OCI-LY7 (cell line): Measurements from ENCODE around the gene MEIOB.

Experiments used
- EZH2phosphoT487 ChIP-seq: fragments of 200-600 bp; sonication (generic); IDR thresholded peaks from 2 replicates; pipeline ENCODE4 v1.6.1; 2018; ENCODE audit warnings: low read depth, borderline replicate concordance, mild to moderate bottlenecking, mixed run types, antibody characterized with exemption, low read length, moderate library complexity, mixed read lengths
- TF ChIP-seq, protein P1 (sequence below): fragments of 200-600 bp; sonication (generic); conservative IDR thresholded peaks from 2 replicates; pipeline ENCODE4 v1.5.1; 2014; ENCODE audit warnings: mild to moderate bottlenecking, antibody characterized with exemption, low read length, moderate library complexity, mixed read lengths

DNA sequence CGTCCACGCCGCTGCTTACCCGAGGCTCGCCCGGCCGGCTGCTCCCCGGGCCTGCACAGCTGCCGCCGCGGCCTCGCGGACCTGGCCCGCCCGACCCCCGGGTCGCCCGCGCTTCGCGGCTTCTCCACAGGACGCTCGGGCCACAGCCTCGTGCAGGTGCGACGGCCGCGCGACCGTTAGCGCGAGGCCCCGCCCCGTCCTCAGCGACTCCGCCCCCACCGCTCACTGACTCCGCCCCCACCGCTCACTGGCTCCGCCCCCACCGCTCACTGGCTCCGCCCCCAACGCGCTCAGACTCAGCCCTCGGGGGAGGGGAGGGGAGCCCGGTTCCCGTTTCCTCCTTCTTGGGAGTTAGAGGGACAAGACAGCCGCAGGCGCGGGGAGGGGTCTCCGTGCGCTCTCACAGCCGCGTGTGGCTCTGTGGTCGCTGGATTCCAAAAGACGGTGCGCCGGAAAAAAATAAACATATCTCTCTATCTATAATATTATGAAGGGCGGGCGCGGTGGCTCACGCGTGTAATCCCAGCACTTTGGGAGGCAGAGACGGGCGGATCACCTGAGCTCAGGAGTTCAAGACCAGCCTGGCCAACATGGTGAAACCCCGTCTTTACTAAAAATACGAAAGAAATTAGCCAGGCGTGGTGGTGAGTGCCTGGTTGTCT lies at the start of gene MEIOB:
- TF ChIP-seq, protein P1, sequence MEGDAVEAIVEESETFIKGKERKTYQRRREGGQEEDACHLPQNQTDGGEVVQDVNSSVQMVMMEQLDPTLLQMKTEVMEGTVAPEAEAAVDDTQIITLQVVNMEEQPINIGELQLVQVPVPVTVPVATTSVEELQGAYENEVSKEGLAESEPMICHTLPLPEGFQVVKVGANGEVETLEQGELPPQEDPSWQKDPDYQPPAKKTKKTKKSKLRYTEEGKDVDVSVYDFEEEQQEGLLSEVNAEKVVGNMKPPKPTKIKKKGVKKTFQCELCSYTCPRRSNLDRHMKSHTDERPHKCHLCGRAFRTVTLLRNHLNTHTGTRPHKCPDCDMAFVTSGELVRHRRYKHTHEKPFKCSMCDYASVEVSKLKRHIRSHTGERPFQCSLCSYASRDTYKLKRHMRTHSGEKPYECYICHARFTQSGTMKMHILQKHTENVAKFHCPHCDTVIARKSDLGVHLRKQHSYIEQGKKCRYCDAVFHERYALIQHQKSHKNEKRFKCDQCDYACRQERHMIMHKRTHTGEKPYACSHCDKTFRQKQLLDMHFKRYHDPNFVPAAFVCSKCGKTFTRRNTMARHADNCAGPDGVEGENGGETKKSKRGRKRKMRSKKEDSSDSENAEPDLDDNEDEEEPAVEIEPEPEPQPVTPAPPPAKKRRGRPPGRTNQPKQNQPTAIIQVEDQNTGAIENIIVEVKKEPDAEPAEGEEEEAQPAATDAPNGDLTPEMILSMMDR: no peak
- TF ChIP-seq EZH2phosphoT487: no peak
